DOHH2 (cell line): ENCODE data around the gene GMPR2.

Source experiments
- EZH2phosphoT487 ChIP-seq: fragments of 200-600 bp; sonication (generic); IDR thresholded peaks from 2 replicates; pipeline ENCODE4 v1.6.1; 2017; ENCODE audit warnings: borderline replicate concordance, mild to moderate bottlenecking, antibody characterized with exemption, low read length, moderate library complexity, mixed read lengths
- TF ChIP-seq, protein P1 (sequence below): fragments of 200-600 bp; sonication (generic); IDR thresholded peaks from one replicate; pipeline ENCODE4 v1.5.1; 2014; ENCODE audit warnings: antibody characterized with exemption, mild to moderate bottlenecking, low read depth, low read length; ENCODE audit not compliant: poor library complexity, severe bottlenecking

DNA sequence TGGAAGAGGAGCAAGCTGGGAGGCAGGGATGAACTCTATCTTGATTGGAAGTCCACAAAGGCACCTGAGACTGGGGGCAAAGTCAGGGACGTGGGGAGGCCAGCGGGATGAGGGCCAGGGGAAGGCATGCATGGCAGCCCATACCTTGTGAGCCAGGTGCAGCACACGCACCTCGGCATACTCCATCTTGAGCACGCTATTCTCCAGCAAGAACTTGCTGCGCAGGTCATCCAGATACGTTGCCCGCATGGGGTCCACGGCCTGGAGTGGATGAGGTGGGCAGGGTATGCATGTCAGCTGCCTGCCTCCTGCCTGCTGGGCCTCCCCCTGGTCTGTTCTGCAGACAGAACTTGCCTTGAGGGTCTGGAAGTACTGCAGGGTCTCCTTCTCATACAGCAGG, 34.8 kb downstream of the GMPR2 start:
- TF ChIP-seq, protein P1, sequence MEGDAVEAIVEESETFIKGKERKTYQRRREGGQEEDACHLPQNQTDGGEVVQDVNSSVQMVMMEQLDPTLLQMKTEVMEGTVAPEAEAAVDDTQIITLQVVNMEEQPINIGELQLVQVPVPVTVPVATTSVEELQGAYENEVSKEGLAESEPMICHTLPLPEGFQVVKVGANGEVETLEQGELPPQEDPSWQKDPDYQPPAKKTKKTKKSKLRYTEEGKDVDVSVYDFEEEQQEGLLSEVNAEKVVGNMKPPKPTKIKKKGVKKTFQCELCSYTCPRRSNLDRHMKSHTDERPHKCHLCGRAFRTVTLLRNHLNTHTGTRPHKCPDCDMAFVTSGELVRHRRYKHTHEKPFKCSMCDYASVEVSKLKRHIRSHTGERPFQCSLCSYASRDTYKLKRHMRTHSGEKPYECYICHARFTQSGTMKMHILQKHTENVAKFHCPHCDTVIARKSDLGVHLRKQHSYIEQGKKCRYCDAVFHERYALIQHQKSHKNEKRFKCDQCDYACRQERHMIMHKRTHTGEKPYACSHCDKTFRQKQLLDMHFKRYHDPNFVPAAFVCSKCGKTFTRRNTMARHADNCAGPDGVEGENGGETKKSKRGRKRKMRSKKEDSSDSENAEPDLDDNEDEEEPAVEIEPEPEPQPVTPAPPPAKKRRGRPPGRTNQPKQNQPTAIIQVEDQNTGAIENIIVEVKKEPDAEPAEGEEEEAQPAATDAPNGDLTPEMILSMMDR, result no peak
- TF ChIP-seq EZH2phosphoT487, result no peak
